AG04450 (cell line): ENCODE data around the gene IQCE. TPM values are rescaled to one million over a fixed set of nuclear protein-coding genes. Genes with fewer than 3 reads are reported as not detected.
"Not testable (repeated sequence)": the region's sequence is repeated elsewhere in the genome, so short reads cannot be mapped to it uniquely, and the experiment has no call there.

ENCODE experiments used
- CTCF ChIA-PET: fragments of 300-600, 350-600 bp; formaldehyde crosslinking; extraction: SDS; loops from one replicate; lab custom pipeline; 2022; ENCODE audit warnings: antibody characterized with exemption, inconsistent platforms; lab: Charles Lee
- POLR2A ChIA-PET: fragments of 350-600 bp; formaldehyde crosslinking; extraction: SDS; loops from one replicate; lab custom pipeline; 2021; ENCODE audit warnings: antibody characterized with exemption, inconsistent platforms; lab: Yijun Ruan, JAX
- DNase-seq: peaks from one replicate; pipeline ENCODE4 v3.0.0-alpha.2; 2011; ENCODE audit warnings: low read depth, low spot score
- H3K27ac ChIP-seq: one replicate; pipeline ENCODE4 v1.5.1; 2012; ENCODE audit warnings: low read depth, low read length, control low read depth
- H3K27me3 ChIP-seq: one replicate; pipeline ENCODE4 v1.6.0; 2012; ENCODE audit warnings: low read length; ENCODE audit not compliant: control insufficient read depth, insufficient read depth
- H3K4me3 ChIP-seq: 2 replicates; pipeline ENCODE4 v1.5.1; 2011; ENCODE audit warnings: mild to moderate bottlenecking, low read depth, low read length, control low read depth
- H3K9me3 ChIP-seq: 2 replicates; pipeline ENCODE4 v1.5.1; 2012; ENCODE audit warnings: low read length; ENCODE audit not compliant: control insufficient read depth, insufficient read depth
- polyA plus RNA-seq: library from polyadenylated mRNA; depleted of rRNA; stranded (reverse); fragments of >200 nt; gene quantifications from 2 replicates; pipeline ENCODE4 v1.2.3, GENCODE V29; 2011
- TF ChIP-seq, protein P1 (sequence below): IDR thresholded peaks from 2 replicates; pipeline ENCODE4 v1.5.1; 2011; ENCODE audit warnings: low read depth, low read length, control low read depth, inconsistent platforms

The IQCE gene
- polyA plus RNA-seq, 1 experiment: 6.8 TPM

DNA sequence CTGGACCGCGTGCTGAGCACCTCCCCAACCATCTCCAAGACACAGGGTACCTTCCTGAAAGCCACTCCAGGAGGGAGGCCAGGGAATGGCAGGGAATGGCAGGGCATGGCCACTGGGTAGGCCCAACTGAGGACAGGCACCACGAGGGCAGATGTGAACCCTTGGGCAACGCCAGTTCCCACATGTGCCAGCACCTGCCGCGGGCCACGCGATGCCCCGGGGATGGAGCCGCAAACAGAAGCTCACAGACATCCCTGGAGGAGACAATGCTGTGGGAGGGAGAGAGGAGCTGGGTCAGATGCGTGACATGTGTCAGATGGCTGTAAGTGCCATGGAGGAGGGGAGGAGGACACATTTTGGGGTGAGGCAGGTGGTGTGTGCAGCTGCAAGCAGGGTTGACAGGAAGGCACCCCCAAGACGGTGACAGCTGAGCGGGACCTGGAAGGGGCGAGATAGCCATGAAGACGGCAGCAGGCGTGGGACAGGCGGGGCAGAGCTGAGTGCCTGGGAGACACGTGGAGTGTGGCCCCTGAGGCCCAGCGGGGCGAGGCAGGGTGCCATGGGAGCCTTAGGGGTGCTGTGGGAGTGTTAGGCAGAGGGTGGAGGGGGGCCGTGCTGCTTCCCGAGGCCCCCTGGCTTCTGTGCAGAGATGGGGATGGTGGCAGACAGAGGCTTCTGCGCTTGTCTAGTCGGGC is 27.7 kb downstream of the IQCE start:
- Histone ChIP-seq H3K27me3 (no peaks in the 10 kb centered on the region), H3K4me3 (no peak overlapping the region), H3K27ac (no peak overlapping the region), H3K9me3 (no peaks in the 10 kb centered on the region; the same call in 1 of the 2 replicates)
- TF ChIP-seq, protein P1, sequence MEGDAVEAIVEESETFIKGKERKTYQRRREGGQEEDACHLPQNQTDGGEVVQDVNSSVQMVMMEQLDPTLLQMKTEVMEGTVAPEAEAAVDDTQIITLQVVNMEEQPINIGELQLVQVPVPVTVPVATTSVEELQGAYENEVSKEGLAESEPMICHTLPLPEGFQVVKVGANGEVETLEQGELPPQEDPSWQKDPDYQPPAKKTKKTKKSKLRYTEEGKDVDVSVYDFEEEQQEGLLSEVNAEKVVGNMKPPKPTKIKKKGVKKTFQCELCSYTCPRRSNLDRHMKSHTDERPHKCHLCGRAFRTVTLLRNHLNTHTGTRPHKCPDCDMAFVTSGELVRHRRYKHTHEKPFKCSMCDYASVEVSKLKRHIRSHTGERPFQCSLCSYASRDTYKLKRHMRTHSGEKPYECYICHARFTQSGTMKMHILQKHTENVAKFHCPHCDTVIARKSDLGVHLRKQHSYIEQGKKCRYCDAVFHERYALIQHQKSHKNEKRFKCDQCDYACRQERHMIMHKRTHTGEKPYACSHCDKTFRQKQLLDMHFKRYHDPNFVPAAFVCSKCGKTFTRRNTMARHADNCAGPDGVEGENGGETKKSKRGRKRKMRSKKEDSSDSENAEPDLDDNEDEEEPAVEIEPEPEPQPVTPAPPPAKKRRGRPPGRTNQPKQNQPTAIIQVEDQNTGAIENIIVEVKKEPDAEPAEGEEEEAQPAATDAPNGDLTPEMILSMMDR: no peak
- DNase-seq: no peak
- ChIA-PET POLR2A (no interaction called here), CTCF (interaction anchor here (1.3 to 1.4 kb wide), 2 partner anchors 19 to 84 kb away, joined by 3 read pairs; no protein-coding TSS in a partner anchor)

DNA sequence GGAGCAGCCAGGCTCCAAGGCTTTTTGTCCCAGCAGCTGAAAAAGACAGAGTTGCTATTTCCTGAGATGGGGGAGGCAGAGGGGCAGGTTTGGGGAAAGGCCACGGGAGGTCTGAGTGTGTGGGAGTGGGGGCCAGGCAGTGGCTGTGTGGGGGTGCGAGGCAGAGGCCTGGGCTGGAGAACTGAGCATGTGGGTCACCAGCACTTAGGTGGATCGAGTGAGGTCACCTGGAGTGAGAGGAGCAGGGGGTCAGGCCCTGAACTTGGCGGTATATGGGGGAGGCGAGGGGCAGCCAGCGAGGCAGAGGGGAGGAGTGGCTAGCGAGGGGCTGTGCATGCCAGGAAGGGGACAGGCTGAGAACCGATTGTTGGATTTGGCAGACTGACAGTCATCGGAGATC is 28.4 kb downstream of the IQCE start:
- ChIA-PET POLR2A (no interaction called here), CTCF (no interaction called here)
- no peaks in the 10 kb centered on the region for H3K27me3 ChIP-seq
- H3K9me3 ChIP-seq: no peaks in the 10 kb centered on the region; the same call in 1 of the 2 replicates
- H3K4me3 ChIP-seq: no peak overlapping the region
- H3K27ac ChIP-seq: no peak overlapping the region
- TF ChIP-seq, protein P1: no peak
- DNase-seq: no peak

DNA sequence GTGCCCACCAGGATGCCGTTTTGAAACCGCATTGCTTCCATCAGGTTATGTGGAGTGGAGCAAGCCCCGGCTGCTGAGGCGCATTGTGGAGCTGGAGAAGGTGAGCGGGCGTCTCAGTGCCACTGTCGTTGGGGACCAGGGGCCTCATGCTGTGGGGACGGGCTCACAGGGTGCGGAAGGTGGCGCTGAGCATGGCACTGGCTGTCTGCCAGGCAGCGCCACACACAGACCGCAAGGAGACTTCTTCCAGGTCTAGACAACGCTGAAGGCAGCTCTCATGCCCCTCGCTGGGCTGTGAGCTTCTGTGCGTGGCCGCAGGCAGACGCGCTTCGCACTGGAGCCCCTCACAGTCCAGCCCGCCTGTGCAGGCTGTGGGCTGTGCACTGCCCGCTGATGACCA is 29.0 kb downstream of the IQCE start:
- no peak overlapping the region for H3K27ac ChIP-seq
- POLR2A ChIA-PET: interaction anchor here (0.7 kb wide), 1 partner anchor 21 kb away, joined by 3 read pairs; no protein-coding TSS in a partner anchor

DNA sequence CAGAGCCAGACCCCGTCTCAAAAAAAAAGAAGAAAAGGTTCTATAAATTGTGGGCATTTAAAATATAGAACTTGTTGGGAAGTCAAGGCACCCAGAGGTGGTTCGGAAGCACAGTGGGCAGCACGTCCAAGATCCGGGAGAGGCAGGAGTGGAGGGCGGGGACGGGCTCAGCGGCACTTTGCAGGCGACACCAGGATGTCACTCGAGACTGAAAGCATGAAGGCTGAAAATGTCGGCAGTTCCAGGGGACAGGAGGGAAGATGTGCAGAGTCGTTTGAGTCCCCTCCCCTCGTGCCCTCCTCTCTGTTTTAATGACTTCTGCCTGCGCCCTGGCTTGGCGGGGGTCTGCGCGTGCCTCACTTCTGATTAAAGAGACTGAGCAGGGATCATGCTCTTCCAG is 30.6 kb downstream of the IQCE start:
- Histone ChIP-seq H3K27ac (no peak overlapping the region), H3K9me3 (no peaks in the 10 kb centered on the region; the same call in 1 of the 2 replicates), H3K4me3 (no peak overlapping the region), H3K27me3 (no peaks in the 10 kb centered on the region)
- TF ChIP-seq, protein P1: no peak
- POLR2A ChIA-PET: no interaction called here
- DNase-seq: no peak
- CTCF ChIA-PET: no interaction called here

More for the DNA sequence above, 29.0 kb downstream of the IQCE start:
- Histone ChIP-seq H3K27me3 (no peaks in the 10 kb centered on the region), H3K4me3 (no peak overlapping the region), H3K9me3 (no peaks in the 10 kb centered on the region; the same call in 1 of the 2 replicates)
- TF ChIP-seq, protein P1: no peak
- DNase-seq: no peak
- CTCF ChIA-PET: no interaction called here

DNA sequence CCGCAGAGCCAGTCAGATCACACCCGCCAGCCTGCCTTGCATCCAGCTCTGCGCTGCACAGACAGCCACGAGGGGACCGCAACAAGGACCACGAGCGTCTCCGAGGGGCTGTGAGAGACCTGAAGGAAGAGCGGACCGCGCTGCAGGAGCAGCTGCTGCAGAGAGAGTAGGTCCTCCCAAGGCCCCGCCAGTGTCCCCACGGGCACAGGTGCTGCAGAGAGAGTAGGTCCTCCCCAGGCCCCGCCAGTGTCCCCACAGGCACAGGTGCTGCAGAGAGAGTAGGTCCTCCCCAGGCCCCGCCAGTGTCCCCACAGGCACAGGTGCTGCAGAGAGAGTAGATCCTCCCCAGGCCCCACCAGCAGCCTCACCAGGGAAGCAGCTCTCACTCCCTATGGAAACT is 31.2 kb downstream of the IQCE start:
- POLR2A ChIA-PET, H3K27ac ChIP-seq, DNase-seq, H3K4me3 ChIP-seq, H3K9me3 ChIP-seq, H3K27me3 ChIP-seq, CTCF ChIA-PET: not testable (repeated sequence)
